Ramos (cell line): ENCODE measurements around the gene IGF2R.

Experiments used
- in situ Hi-C: fragments of 300-500 bp; cut with MboI; formaldehyde crosslinking; loops from one replicate; pipeline ENCODE4 v1.14.3; 2022; ENCODE audit warnings: low sequenced_read_pairs; ENCODE audit not compliant: unreplicated experiment

IGF2R gene

DNA sequence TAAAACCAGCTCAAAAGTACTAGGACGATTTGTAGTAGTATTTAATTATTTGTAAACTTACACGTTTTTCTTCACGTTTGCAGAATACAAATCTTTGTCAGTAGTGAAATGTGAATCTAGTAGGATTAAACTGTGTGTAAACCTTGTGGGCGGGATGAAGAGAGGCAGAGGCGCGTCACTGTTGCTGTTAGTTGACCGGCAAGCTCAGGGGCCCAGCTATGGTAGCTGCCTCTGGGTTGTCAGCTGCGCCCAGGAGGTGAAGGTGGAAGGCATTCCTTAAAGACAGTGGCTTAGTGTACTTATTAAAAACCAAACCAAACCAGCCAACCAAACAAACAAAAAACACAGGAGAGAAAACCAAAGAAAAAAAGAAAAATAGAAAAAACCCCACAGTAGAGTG lies 69.6 kb downstream of the IGF2R start:
- in situ Hi-C loops = no loop called here

DNA sequence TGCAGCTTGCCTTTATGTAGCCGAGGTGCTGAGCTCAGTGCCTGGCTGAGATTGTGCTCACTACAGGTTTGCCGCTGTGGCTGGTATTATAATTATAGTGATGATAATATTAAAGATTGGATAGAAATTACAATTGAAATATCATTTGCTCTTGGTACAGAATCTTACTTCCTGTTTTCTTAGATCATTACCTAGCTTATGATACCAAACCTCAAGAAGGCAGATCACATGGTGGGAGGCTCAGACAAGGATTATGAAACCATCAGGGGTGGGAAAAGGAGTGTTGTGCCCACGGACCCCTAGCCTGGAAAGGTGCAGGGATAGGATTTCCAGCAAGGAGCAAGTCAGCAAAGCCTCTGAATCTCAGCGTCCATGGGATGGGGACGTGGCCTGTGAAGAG lies 70.6 kb downstream of the IGF2R start:
- in situ Hi-C loops = no loop called here

GRCh38 chr6:160040055-160040454 lies 71.2 kb downstream of the IGF2R start:
- in situ Hi-C loops = no loop called here

DNA sequence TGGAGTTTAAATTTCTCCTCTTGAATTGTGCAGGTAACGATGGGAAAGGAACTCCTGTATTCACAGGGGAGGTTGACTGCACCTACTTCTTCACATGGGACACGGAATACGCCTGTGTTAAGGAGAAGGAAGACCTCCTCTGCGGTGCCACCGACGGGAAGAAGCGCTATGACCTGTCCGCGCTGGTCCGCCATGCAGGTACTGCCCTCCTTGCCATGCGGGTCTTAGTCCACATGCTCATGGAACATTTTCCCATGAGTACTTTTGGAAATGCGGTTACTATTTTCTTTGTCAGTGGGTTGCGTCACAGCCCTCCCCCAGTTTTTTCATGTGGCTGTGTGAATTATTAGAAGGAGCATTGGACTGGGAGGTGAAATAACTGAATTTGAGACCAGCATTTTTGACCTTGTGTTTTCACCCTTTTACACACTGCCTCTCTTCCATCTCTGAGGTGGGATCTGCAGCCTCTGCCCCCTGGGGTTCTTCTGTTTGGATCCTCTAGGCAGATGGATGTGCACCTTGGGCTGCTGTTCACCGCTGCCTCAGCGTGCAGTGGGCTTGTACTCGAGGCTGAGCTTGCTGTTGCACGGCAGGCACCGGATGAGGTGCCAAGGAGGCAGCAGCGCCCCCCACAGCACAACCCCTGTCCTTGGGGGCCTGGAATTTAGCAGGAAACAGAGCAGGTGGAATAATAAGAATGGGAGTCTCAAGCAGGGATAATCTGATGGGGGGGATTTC lies 71.8 kb downstream of the IGF2R start:
- in situ Hi-C loops = no loop called here

DNA sequence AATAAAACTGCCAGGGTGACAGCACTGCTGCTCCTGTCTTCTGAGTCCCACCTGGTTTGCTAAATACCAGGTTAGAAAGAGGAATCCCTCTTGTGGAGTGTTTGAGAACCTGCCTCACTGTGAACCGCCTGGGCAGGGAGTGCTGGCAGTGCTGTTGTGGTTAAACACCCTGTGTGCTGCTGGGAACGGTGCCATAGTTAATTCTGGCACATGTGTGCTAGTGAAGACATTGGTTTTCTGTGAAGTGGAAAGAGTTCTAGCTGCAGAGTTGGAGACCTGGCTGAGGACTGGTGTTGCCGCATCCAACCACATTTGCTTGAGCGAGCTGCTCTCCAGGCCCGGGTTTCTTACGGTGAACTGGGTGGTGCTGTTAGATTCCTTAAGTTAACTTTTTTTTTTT lies 72.7 kb downstream of the IGF2R start:
- in situ Hi-C loops = no loop called here

DNA sequence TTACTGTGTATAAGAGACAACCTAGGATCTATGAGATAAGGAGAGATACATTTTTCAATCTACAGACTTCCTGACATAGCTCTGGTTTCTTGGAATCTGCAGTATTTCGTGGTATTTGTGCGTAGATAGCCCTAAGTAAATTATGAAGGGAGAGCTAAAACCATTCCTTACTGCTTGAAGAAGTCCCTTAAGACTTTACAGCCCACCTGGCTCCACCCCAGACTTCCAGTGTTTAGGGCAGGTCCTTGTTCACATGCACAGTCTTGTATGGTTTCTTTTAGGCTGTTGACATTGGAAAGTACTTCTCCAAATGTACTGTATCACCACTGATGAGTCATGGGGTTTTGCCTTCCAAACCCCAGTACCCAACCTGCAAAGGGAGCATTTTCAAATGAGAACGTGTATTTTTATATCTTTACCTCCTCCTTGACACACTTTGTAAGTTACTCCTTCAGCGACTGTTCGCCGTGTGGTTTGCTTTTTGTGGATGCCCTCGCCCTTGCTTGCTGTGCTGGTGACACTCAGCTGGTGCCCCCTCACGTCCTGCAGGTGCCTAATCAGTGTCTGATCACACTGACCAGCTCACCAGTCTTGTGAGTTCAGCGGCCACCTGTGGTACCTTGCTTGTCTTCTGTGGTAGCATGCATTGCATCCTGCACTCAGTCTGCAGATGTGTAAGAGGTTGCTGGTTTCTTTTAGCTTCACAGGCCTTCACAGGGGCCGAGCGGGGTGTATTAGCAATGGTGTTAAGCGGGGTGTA lies 73.3 kb downstream of the IGF2R start:
- in situ Hi-C loops = no loop called here

DNA sequence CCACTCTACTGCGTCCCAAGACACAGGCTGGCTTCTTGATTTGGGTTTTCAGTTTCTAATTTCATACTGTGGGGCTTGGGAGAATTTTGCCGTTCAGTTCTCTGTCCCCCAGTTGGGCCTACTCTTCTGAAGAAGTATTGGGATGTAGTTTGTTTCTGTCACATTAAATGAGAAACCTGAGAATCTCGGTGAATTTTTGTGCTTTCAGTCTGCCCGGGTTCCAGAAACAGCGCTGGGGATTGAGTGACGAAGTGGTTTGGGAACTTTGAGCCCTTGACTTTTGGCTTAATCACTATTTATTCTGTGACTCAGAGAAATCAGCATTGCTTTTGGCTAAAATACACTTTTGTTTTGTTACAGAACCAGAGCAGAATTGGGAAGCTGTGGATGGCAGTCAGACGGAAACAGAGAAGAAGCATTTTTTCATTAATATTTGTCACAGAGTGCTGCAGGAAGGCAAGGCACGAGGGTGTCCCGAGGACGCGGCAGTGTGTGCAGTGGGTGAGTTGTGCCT lies 74.0 kb downstream of the IGF2R start:
- in situ Hi-C loops = no loop called here

- in situ Hi-C loops = no loop called here
These were observed 74.9 kb downstream of the IGF2R start for GRCh38 chr6:160043784-160044183.

- in situ Hi-C loops = no loop called here
These were observed 75.8 kb downstream of the IGF2R start for GRCh38 chr6:160044687-160045086.

DNA sequence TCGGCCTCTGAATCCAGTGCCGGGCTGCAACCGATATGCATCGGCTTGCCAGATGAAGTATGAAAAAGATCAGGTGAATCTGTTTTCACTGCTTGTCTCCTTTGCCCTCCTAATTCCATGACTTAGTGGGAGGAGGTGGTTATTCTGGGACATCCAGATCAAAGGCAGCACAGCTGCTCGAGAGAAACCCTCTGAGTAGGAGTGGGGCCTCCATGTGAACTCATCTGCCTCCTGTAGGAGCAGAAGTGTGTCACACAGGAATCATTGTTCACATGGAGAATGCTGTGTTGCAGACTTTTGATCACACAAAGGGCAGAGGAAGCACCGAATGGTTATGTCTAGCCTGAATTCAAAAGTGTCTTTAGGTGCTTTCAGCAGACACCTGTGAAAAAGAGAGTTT lies 79.6 kb downstream of the IGF2R start:
- in situ Hi-C loops = no loop called here

- in situ Hi-C loops = no loop called here
These were observed 80.5 kb downstream of the IGF2R start for GRCh38 chr6:160049346-160049745.

GRCh38 chr6:160050022-160050421 lies 81.1 kb downstream of the IGF2R start:
- in situ Hi-C loops = no loop called here

- in situ Hi-C loops = no loop called here
These were observed 82.5 kb downstream of the IGF2R start for GRCh38 chr6:160051390-160051789.

DNA sequence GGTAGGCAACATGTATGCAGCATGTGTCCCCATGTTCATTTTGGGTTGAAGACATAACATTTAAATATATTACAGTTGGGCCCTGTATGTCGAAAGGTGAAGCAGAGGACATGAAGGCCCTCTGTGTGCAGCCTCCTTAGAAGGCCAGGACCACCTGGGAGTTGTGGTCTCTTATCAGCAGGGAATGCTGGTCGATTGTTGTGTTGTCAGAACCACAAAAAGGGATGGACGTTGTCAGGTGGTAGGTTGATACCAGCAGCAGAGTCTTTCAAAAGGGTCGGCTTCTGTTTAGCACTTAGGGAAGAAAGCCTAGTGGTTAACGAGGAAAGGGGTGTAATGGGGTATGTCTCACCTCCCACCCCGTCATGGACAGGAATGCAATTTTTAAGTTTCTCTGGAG lies 85.4 kb downstream of the IGF2R start:
- in situ Hi-C loops = no loop called here

- in situ Hi-C loops = no loop called here
These were observed 86.0 kb downstream of the IGF2R start for GRCh38 chr6:160054913-160055312.

- in situ Hi-C loops = no loop called here
These were observed 86.5 kb downstream of the IGF2R start for GRCh38 chr6:160055378-160055777.

GRCh38 chr6:160055813-160056212 lies 86.9 kb downstream of the IGF2R start:
- in situ Hi-C loops = no loop called here

GRCh38 chr6:160057080-160057479 lies 88.2 kb downstream of the IGF2R start:
- in situ Hi-C loops = no loop called here

DNA sequence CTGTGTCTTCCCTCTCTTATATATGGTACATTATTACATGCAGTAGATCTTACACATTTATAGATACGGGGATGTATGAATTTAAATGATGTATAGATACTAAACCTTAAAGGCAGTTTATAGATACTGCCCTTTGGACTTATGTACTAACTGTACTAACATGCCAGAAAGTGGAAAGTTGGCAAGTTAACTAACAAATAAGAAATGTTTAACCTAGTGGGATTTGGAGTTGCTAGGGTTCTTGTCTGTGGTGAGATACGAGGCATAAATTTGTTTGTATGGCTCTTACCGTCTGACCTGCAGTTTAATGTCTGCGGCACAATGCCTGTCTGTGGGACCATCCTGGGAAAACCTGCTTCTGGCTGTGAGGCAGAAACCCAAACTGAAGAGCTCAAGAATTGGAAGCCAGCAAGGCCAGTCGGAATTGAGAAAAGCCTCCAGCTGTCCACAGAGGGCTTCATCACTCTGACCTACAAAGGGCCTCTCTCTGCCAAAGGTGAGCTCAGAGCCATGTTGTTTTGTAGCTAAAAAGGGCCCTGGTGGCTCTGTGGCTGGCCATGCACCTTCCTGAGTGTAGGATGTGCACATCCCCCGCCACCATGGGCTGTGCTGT lies 89.8 kb downstream of the IGF2R start:
- in situ Hi-C loops = no loop called here

- in situ Hi-C loops = no loop called here
These were observed 91.3 kb downstream of the IGF2R start for GRCh38 chr6:160060221-160060620.

DNA sequence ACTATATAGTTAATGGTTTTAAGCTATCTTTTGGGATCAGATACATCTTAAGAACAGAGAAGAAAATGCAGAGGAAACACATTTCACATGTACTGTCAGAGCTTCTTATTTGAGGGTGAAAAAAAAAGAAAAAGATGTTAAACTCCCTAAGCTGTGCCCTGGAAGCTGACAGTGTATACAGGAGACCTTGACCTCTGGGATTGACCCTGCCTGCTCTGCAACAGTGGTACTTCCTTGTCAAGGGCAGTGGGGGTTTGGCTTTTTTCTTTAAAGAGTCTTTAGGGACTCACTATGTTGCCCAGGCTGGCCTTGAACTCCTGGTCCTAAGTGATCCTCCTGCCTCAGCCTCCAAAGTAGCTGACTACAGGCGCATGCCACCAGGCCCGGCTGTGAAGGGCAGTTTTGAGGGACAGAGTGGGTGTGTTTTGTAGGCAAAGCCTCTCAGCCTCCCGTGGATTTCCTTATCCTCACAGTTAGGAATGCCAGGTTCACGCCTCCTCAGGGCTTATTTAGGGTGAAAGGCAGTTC lies 92.1 kb downstream of the IGF2R start:
- in situ Hi-C loops = no loop called here
